Heart right ventricle (tissue), 16 donors: ENCODE results near the gene LRP2. TPM values are rescaled to one million over a fixed set of nuclear protein-coding genes. Genes with fewer than 3 reads are reported as not detected.

ENCODE experiments used
- ATAC-seq, 8 donors: fragments of 200-7000 bp; cut with Tn5 transposase; one replicate each; pipeline ENCODE4 v1.9.1; 2020; ENCODE audit warnings: mild to moderate bottlenecking in 8 of 8, moderate library complexity in 8 of 8, moderate number of reproducible peaks in 1 of 8
- DNase-seq, 2 donors: peaks; one replicate each; pipeline ENCODE4 v3.0.0-alpha.2; 2020
- H3K27ac ChIP-seq, 10 donors: fragments of 200-600 bp; sonication (generic) in 2 of 10; one replicate each; pipeline versions ENCODE4 v1.5.0 to v1.8.0; 2020 to 2022; ENCODE audit warnings: mild to moderate bottlenecking in 3 of 10
- H3K27me3 ChIP-seq, 7 donors: fragments of 200-600 bp; one replicate each; pipeline ENCODE4 v1.8.0; 2021 to 2022; ENCODE audit warnings: mild to moderate bottlenecking in 2 of 7
- H3K36me3 ChIP-seq, 9 donors: fragments of 200-600 bp; sonication (generic) in 1 of 9; one replicate each; pipeline versions ENCODE4 v1.5.0 to v1.8.0; 2020 to 2022; ENCODE audit warnings: mild to moderate bottlenecking in 2 of 9
- H3K4me1 ChIP-seq, 9 donors: fragments of 200-600 bp; sonication (generic) in 1 of 9; one replicate each; pipeline versions ENCODE4 v1.5.0 to v1.8.0; 2020 to 2022; ENCODE audit warnings: mild to moderate bottlenecking in 4 of 9
- H3K4me3 ChIP-seq, 10 donors: fragments of 200-600 bp; sonication (generic) in 2 of 10; one replicate each; pipeline versions ENCODE4 v1.5.0 to v1.8.0; 2020 to 2022; ENCODE audit warnings: mild to moderate bottlenecking in 7 of 10, moderate library complexity in 2 of 10
- H3K9me3 ChIP-seq, 11 donors: fragments of 200-600 bp in 10 of 11; sonication (generic) in 2 of 11; one replicate each; pipeline versions ENCODE4 v1.5.0 to v1.8.0; 2013 to 2022; ENCODE audit warnings: mild to moderate bottlenecking in 2 of 11, control low read depth in 1 of 11, moderate library complexity in 1 of 11
- WGBS, 2 donors: extraction: QIAGEN DNeasy Blood & Tissue Kit; methylation state at CpG; one replicate each; pipeline ENCODE4 v1.1.7; 2013; ENCODE audit warnings: inconsistent platforms in 1 of 2; 5-methylcytosine and 5-hydroxymethylcytosine counted together
- intact Hi-C, 10 donors: fragments of 100-400 bp; cut with DNase I; formaldehyde crosslinking; loops; one replicate each; pipeline versions ENCODE4 v1.11.1 to v1.14.2; 2022
- polyA plus RNA-seq, 2 donors: library from polyadenylated mRNA; stranded (reverse); fragments of 200-250 nt; gene quantifications; one replicate each; pipeline ENCODE4 v1.2.3, GENCODE V29; 2013
- total RNA-seq, 10 donors: library from RNA; stranded (reverse); fragmentation: NEBNext Ultra II Directional in 3 of 10; extraction: Animal tissue kit (Norgen Biotek cat#: 25700) in 3 of 10; gene quantifications; one replicate each; pipeline versions ENCODE4 v1.2.1 to v1.2.4, GENCODE V29; 2021 to 2023
- TF ChIP-seq, protein P1 (sequence below), 9 donors: fragments of 200-600 bp; sonication (generic) in 2 of 9; IDR thresholded peaks; one replicate each; pipeline versions ENCODE4 v1.5.0 to v1.8.0; 2021 to 2022; ENCODE audit warnings: antibody characterized with exemption in 9 of 9, mild to moderate bottlenecking in 5 of 9, moderate library complexity in 1 of 9
- donor health status: Arrhythmogenic right ventricular cardiomyopathy.
- donor health status: ischemic (EF 13 %, LVEDD 7.1; RV severe dilation, severe dysfunction).
- donor health status: healthy with polysubstance abuse.
- donor health status: DM: no; HTN: yes; CAD: no.
- donor health status: DM: no; HTN: no; CAD: no.
- donor health status: ischemic (EF 25% LVEDD 6.9; RV normal size, moderate dysfunction).
- donor health status: ischemic (EF 25% LVEDD 5.7; RV mildly dilated, moderate dysfunction).
- donor health status: healthy.
- donor health status: DM: yes; HTN: yes; CAD: no.
- donor health status: Ischemic cardiomyopathy.
- donor health status: ischemic (EF 35%, LVEDD 5.7; RV mildly dilated, moderate dysfunction).
- donor health status: nonischemic (EF 11% LVEDD 7.7; RV severe dilation, severe dysfunction).
- donor health status: DM: yes; HTN: yes; CAD: no.
- donor health status: PGD.
- donor health status: ischemic (EF 29% LVEDD 5.4; RV normal size, mild dysfunction).
- donor health status: nonischemic (EF 23%, LVEDD 6.1; RV moderate dilation, normal function).

The LRP2 gene
- total and polyA plus RNA-seq, 12 donors: 0.06 to 1.3 (median 0.27) TPM; not detected in 8

DNA sequence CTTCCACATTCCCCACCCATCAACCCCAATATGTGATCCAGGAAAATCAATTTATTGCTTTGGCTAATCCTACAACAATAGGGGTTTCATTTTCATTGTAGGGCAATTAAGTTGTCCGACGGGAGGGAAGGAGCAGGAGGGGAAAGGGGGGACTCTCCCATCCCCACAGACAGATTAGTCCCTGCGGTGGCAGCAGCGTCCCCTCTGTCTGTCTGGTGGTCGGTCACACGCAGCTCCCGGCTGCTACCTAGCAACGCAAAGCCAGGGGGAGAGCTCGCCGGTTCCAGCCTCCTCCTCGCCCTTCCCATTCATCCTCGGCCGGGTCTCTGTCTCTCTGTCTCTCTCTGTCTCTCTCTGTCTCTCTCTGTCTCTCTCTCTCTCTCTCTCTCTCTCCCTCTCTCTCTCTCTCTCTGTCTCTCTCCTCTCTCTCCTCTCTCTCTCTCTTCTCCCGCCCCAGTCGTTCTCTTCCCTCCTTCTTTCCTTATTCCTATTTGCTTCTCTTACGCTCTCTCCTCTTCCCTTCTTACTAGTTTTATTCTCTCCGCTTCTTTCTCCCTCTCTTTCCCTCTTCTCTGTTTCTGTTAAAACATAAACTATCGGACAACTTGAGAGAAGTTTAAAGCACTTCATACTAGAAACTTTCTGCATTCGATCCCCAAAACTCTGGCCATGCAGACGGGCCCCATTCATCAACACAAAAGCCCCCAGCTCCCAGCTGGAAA is 1.2 kb downstream of the LRP2 start:
- ATAC-seq (no peak), DNase-seq (no peak)
- H3K27me3 ChIP-seq: peaks cover 0 to 83% (median 40%) of the 10 kb centered on the region in 7 donors
- TF ChIP-seq, protein P1, sequence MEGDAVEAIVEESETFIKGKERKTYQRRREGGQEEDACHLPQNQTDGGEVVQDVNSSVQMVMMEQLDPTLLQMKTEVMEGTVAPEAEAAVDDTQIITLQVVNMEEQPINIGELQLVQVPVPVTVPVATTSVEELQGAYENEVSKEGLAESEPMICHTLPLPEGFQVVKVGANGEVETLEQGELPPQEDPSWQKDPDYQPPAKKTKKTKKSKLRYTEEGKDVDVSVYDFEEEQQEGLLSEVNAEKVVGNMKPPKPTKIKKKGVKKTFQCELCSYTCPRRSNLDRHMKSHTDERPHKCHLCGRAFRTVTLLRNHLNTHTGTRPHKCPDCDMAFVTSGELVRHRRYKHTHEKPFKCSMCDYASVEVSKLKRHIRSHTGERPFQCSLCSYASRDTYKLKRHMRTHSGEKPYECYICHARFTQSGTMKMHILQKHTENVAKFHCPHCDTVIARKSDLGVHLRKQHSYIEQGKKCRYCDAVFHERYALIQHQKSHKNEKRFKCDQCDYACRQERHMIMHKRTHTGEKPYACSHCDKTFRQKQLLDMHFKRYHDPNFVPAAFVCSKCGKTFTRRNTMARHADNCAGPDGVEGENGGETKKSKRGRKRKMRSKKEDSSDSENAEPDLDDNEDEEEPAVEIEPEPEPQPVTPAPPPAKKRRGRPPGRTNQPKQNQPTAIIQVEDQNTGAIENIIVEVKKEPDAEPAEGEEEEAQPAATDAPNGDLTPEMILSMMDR (IDR thresholded peaks at IDR 0.05): no peak
- peak overlapping the region in 9 of 10 donors; percentile 26 to 62 (median 56) for H3K4me3 ChIP-seq
- no peaks in the 10 kb centered on the region for H3K9me3 ChIP-seq
- no peak overlapping the region for H3K27ac ChIP-seq
- intact Hi-C loops: no loop called here
- 4% methylated on average over 18 to 20 of the region's 20 CpGs for WGBS, 2 donors
- H3K4me1 ChIP-seq: peaks cover 11 to 40% (median 31%) of the 10 kb centered on the region in 9 donors
- no peaks in the 10 kb centered on the region for H3K36me3 ChIP-seq

DNA sequence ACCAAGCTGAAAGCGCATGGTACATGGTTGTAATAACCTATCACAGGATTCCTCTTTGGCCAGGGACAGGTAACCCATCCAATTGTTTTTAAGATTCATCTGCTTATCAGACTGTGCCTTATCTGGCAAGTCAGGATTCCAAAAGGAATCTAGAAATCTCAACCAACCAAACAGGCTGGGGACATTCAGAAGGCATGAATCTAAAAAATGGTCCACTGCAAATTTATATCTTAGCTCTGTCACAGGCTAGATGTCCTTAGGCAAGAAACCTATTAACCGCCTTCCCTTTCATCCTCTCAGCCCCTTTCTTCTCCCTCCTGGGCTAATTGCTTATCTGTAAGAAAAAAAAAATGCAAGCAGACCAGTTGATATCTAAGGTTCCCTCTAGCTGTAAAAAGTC is 4.3 kb downstream of the LRP2 start:
- no peak for DNase-seq
- Histone ChIP-seq H3K27me3 (peaks cover 0 to 64% (median 27%) of the 10 kb centered on the region in 7 donors), H3K27ac (no peak overlapping the region), H3K36me3 (no peaks in the 10 kb centered on the region), H3K9me3 (no peaks in the 10 kb centered on the region), H3K4me3 (no peak overlapping the region), H3K4me1 (peaks cover 4 to 22% (median 16%) of the 10 kb centered on the region in 9 donors)
- TF ChIP-seq, protein P1 (IDR thresholded peaks at IDR 0.05): no peak
- 80 to 88% methylated on average over 2 of the region's 2 CpGs for WGBS, 2 donors
- ATAC-seq: no peak
- intact Hi-C loops: no loop called here

DNA sequence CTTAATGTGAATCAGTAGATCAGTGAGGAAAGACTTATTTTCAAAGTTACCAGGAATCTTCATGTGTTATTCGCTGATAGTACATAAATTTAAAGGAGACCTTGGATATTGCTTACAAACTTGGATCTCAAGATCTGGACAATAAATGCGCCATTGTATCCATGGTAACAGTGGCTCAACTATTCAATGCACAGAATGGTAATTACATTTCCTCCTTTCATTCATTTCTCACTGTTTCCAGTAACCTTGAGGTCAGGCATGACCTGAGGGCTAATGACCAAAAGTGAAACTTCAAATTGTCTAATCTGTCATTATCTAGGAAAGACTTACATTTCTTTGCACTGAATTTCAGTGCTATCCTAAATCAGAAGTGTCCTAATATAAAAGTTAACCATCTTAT is 8.1 kb downstream of the LRP2 start:
- TF ChIP-seq, protein P1 (IDR thresholded peaks at IDR 0.05): no peak
- WGBS, 2 donors: 80 to 91% methylated on average over 2 of the region's 2 CpGs
- no peak for ATAC-seq

DNA sequence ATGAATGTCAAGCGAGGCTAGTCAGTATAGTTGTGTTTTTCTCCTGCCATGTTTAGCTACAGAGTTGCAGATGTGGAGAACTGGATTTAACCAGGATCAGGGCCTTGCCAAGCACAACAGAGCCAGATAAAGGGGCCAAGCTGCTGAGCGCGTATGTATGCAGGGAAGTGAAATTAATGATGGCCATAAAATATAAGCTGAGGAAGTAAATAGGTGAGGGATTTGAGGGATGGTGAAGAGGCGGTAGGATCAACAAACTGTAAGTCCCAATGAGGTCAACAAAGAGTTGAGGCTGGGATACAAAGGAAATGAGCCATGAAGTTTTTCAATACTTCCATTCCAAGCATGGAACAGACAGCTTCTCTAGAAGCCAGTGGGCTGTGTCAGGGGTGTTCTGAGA is 10.6 kb downstream of the LRP2 start:
- no peak overlapping the region for H3K4me3 ChIP-seq
- peaks cover 0 to 11% (median 0%) of the 10 kb centered on the region in 7 donors for H3K27me3 ChIP-seq
- H3K27ac ChIP-seq: no peak overlapping the region
- ATAC-seq: no peak
- 92 to 94% methylated on average over 4 of the region's 4 CpGs for WGBS, 2 donors
- no peaks in the 10 kb centered on the region for H3K9me3 ChIP-seq
- TF ChIP-seq, protein P1 (IDR thresholded peaks at IDR 0.05): no peak
- H3K36me3 ChIP-seq: no peaks in the 10 kb centered on the region
- no peaks in the 10 kb centered on the region for H3K4me1 ChIP-seq
- DNase-seq: no peak
- intact Hi-C loops: no loop called here

More for the DNA sequence above, 8.1 kb downstream of the LRP2 start:
- Histone ChIP-seq H3K27me3 (peaks cover 0 to 26% (median 0%) of the 10 kb centered on the region in 7 donors), H3K4me3 (no peak overlapping the region), H3K4me1 (no peaks in the 10 kb centered on the region), H3K27ac (no peak overlapping the region), H3K36me3 (no peaks in the 10 kb centered on the region), H3K9me3 (no peaks in the 10 kb centered on the region)
- intact Hi-C loops: no loop called here
- DNase-seq: no peak
